HCT116 (cell line): ENCODE results near the gene SLC47A2. TPM values are rescaled to one million over a fixed set of nuclear protein-coding genes. Genes with fewer than 3 reads are reported as not detected.

Experiments used
- ATAC-seq: fragments of 200-7000 bp; cut with Tn5 transposase; 2 replicates; pipeline ENCODE4 v1.9.1; 2020; ENCODE audit warnings: mild to moderate bottlenecking, moderate library complexity
- BruUV-seq: library from RNA; stranded (reverse); fragments of 400-500 nt; replicated peaks from 2 replicates; lab custom pipeline; 2021; lab: Mats Ljungman, UMichigan
- CTCF ChIA-PET: fragments of 300-600 bp; sonication (Branson Sonifier 250); formaldehyde crosslinking; loops from one replicate; lab custom pipeline; 2021; ENCODE audit warnings: antibody characterized with exemption; lab: Charles Lee
- POLR2A ChIA-PET: fragments of 300-600, 350-600 bp; sonication (Branson Sonifier 250); formaldehyde crosslinking; loops from one replicate; lab custom pipeline; 2021; ENCODE audit warnings: antibody characterized with exemption; lab: Charles Lee
- RAD21 ChIA-PET, 2 experiments: fragments of 300-600 bp; sonication (Branson Sonifier 250); formaldehyde crosslinking; loops; one replicate each; lab custom pipeline; 2023; ENCODE audit warnings: low total read pairs in 2 of 2; ENCODE audit not compliant: uncharacterized antibody in 2 of 2, unreplicated experiment in 2 of 2, low non-redundant PET in 1 of 2; lab: Charles Lee
- DNase-seq: peaks from one replicate; pipeline ENCODE4 v3.0.0-alpha.2; 2010; ENCODE audit warnings: low read depth, low spot score
- H2AFZ ChIP-seq: fragments of 200-600 bp; shearing (Covaris generic), sonication (generic); 2 replicates; pipeline ENCODE4 v1.6.1; 2017; ENCODE audit warnings: low read depth, mixed run types, mixed read lengths, antibody characterized with exemption, low read length; ENCODE audit not compliant: poor library complexity, severe bottlenecking
- H3K27ac ChIP-seq: 2 replicates; pipeline ENCODE4 v1.5.1; 2012; ENCODE audit warnings: low read depth, low read length
- H3K27me3 ChIP-seq: fragments of 200-600 bp; sonication (generic); 2 replicates; pipeline ENCODE4 v1.6.1; 2016; ENCODE audit warnings: mixed run types, low read length, mixed read lengths; ENCODE audit not compliant: insufficient read depth
- H3K36me3 ChIP-seq, 2 experiments: fragments of 200-500 bp in 1 of 2; fragments of 200-600 bp in 1 of 2; sonication (Bioruptor generic) in 1 of 2; sonication (generic) in 1 of 2; 2 replicates each; pipeline versions ENCODE4 v1.5.1 to v1.6.1; 2014 to 2016; ENCODE audit warnings: low read length in 2 of 2, inconsistent platforms in 1 of 2, mixed read lengths in 1 of 2, mixed run types in 1 of 2; ENCODE audit not compliant: insufficient read depth in 2 of 2, control insufficient read depth in 1 of 2
- H3K4me1 ChIP-seq, 2 experiments: fragments of 200-600 bp in 1 of 2; sonication (generic) in 1 of 2; 2 replicates each; pipeline versions ENCODE4 v1.5.1 to v1.6.1; 2012 to 2017; ENCODE audit warnings: low read length in 2 of 2, inconsistent platforms in 1 of 2, mild to moderate bottlenecking in 1 of 2, mixed read lengths in 1 of 2, mixed run types in 1 of 2, moderate library complexity in 1 of 2; ENCODE audit not compliant: insufficient read depth in 2 of 2, control insufficient read depth in 1 of 2
- H3K4me2 ChIP-seq: fragments of 200-600 bp; sonication (generic); 2 replicates; pipeline ENCODE4 v1.6.1; 2017; ENCODE audit warnings: mixed run types, low read length, mixed read lengths
- H3K4me3 ChIP-seq, 2 experiments: fragments of 200-600 bp in 1 of 2; sonication (generic) in 1 of 2; replicated peaks in 1 of 2; 2 replicates each; pipeline ENCODE4 v1.5.1; 2011 to 2016; ENCODE audit warnings: low read length in 2 of 2, control low read depth in 1 of 2, low read depth in 1 of 2, mild to moderate bottlenecking in 1 of 2, mixed read lengths in 1 of 2, mixed run types in 1 of 2
- H3K79me2 ChIP-seq: fragments of 200-600 bp; sonication (generic); 2 replicates; pipeline ENCODE4 v1.6.1; 2017; ENCODE audit warnings: mild to moderate bottlenecking, mixed run types, low read length, moderate library complexity, mixed read lengths; ENCODE audit not compliant: insufficient read depth
- H3K9ac ChIP-seq: fragments of 200-600 bp; sonication (generic); 2 replicates; pipeline ENCODE4 v1.6.1; 2016; ENCODE audit warnings: low read length, mixed read lengths
- H3K9me2 ChIP-seq: fragments of 200-600 bp; sonication (generic), shearing (Covaris generic); 2 replicates; pipeline ENCODE4 v1.6.1; 2017; ENCODE audit warnings: mixed run types, mild to moderate bottlenecking, moderate library complexity; ENCODE audit not compliant: insufficient read depth
- H3K9me3 ChIP-seq, 2 experiments: fragments of 200-500 bp in 1 of 2; fragments of 200-600 bp in 1 of 2; sonication (Bioruptor generic) in 1 of 2; sonication (generic) in 1 of 2; 2 replicates each; pipeline ENCODE4 v1.6.1; 2014 to 2017; ENCODE audit warnings: low read length in 2 of 2, mixed read lengths in 2 of 2, inconsistent platforms in 1 of 2, low read depth in 1 of 2, mild to moderate bottlenecking in 1 of 2, mixed run types in 1 of 2, moderate library complexity in 1 of 2; ENCODE audit not compliant: control insufficient read depth in 1 of 2, insufficient read depth in 1 of 2
- H4K20me1 ChIP-seq: fragments of 200-600 bp; sonication (generic), shearing (Covaris generic); 2 replicates; pipeline ENCODE4 v1.6.1; 2017; ENCODE audit warnings: mixed run types, mild to moderate bottlenecking, moderate library complexity; ENCODE audit not compliant: insufficient read depth
- CTCF ChIP-seq, 3 experiments: fragments of 200-600 bp in 1 of 3; sonication (generic) in 1 of 3; IDR thresholded peaks in 2 of 3; conservative IDR thresholded peaks in 1 of 3; 2 replicates each; pipeline ENCODE4 v1.5.1; 2012 to 2017; ENCODE audit warnings: low read depth in 2 of 3, low read length in 2 of 3, antibody characterized with exemption in 1 of 3, borderline replicate concordance in 1 of 3, control low read depth in 1 of 3, mild to moderate bottlenecking in 1 of 3, mixed read lengths in 1 of 3, mixed run types in 1 of 3, moderate library complexity in 1 of 3; ENCODE audit not compliant: insufficient read depth in 1 of 3
- EGR1 ChIP-seq: IDR thresholded peaks from 2 replicates; pipeline ENCODE4 v1.6.1; 2012; ENCODE audit warnings: low read depth
- EZH2 ChIP-seq: fragments of 200-600 bp; sonication (generic); IDR thresholded peaks from 2 replicates; pipeline ENCODE4 v1.6.1; 2017; ENCODE audit warnings: antibody characterized with exemption, mixed run types
- EZH2phosphoT487 ChIP-seq: fragments of 200-600 bp; IDR thresholded peaks from 2 replicates; pipeline ENCODE4 v1.6.1; 2018; ENCODE audit warnings: antibody characterized with exemption, borderline replicate concordance
- FOSL1 ChIP-seq: IDR thresholded peaks from 2 replicates; pipeline ENCODE4 v1.6.1; 2012; ENCODE audit warnings: low read depth
- JUND ChIP-seq: IDR thresholded peaks from 2 replicates; pipeline ENCODE4 v1.6.1; 2012
- POLR2A ChIP-seq: IDR thresholded peaks from 2 replicates; pipeline ENCODE4 v1.7.0; 2011; ENCODE audit warnings: borderline replicate concordance; ENCODE audit not compliant: insufficient read depth, insufficient read length; ENCODE audit errors: extremely low read depth
- POLR2AphosphoS5 ChIP-seq: IDR thresholded peaks from 2 replicates; pipeline ENCODE4 v1.6.1; 2011; ENCODE audit warnings: mild to moderate bottlenecking, low read depth, low read length, moderate library complexity
- RAD21 ChIP-seq: IDR thresholded peaks from 2 replicates; pipeline ENCODE4 v1.6.1; 2012; ENCODE audit warnings: low read depth, mild to moderate bottlenecking
- SIN3A ChIP-seq: IDR thresholded peaks from 2 replicates; pipeline ENCODE4 v1.6.1; 2012; ENCODE audit warnings: low read depth
- SP1 ChIP-seq: IDR thresholded peaks from 2 replicates; pipeline ENCODE4 v1.6.1; 2012; ENCODE audit warnings: low read depth
- YY1 ChIP-seq: IDR thresholded peaks from 2 replicates; pipeline ENCODE4 v1.6.1; 2011; ENCODE audit warnings: low read length, low read depth, moderate library complexity, mild to moderate bottlenecking; ENCODE audit not compliant: insufficient replicate concordance; ENCODE audit errors: extremely low read depth
- ZBTB33 ChIP-seq: IDR thresholded peaks from 2 replicates; pipeline ENCODE4 v1.6.1; 2011; ENCODE audit warnings: mild to moderate bottlenecking, low read length, moderate library complexity; ENCODE audit not compliant: insufficient replicate concordance; ENCODE audit errors: extremely low read depth
- intact Hi-C: fragments of 100-400 bp; cut with micrococcal nuclease; formaldehyde crosslinking; loops from 2 replicates; pipeline ENCODE4 v1.10.0; 2022
- total RNA-seq: library from RNA; stranded (reverse); gene quantifications from one replicate; pipeline ENCODE4 v1.2.1, GENCODE V29; 2021; ENCODE audit not compliant: unreplicated experiment

Gene SLC47A2
- total RNA-seq, 1 experiment from 2014 or later = not detected

- TF ChIP-seq CTCF (IDR thresholded peaks at IDR 0.05 in 2 of 3, conservative IDR thresholded peaks at IDR 0.05 in 1 of 3; ENCODE audit: borderline replicate concordance in 1 of 3, insufficient read depth in 1 of 3, low read depth in 2 of 3, low read length in 2 of 3) (no peak), SP1 (no peak)
These were observed 39.5 kb downstream of the SLC47A2 start (continued) for GRCh38 chr17:19676896-19677295.

GRCh38 chr17:19673623-19674022 is 42.8 kb downstream of the SLC47A2 start:
- ChIA-PET CTCF (no interaction called here), RAD21 (no interaction called here), POLR2A (no interaction called here)
- Histone ChIP-seq H3K4me3 (no peak overlapping the region), H3K36me3 (peaks cover 15 to 18% of the 10 kb centered on the region in 2 experiments), H3K27me3 (no peaks in the 10 kb centered on the region), H3K79me2 (no peaks in the 10 kb centered on the region), H3K27ac (no peak overlapping the region), H3K4me1 (no peaks in the 10 kb centered on the region), H2AFZ (no peak overlapping the region), H3K9ac (no peak overlapping the region), H4K20me1 (no peaks in the 10 kb centered on the region), H3K9me2 (no peaks in the 10 kb centered on the region), H3K4me2 (no peak overlapping the region), H3K9me3 (no peaks in the 10 kb centered on the region)
- no TSS peak for BruUV-seq
- ATAC-seq (no peak), DNase-seq (no peak)
- TF ChIP-seq ZBTB33 (no peak), YY1 (no peak), POLR2A (no peak), SIN3A (no peak), EZH2 (no peak), RAD21 (no peak), FOSL1 (no peak), EGR1 (no peak), POLR2AphosphoS5 (no peak), JUND (no peak), EZH2phosphoT487 (no peak)
- intact Hi-C loops = no loop called here
